ENCODE data around the gene HAPLN2. TPM values are rescaled to one million over a fixed set of nuclear protein-coding genes. Genes with fewer than 3 reads are reported as not detected.

HAPLN2 gene
- total RNA-seq, 1 experiment from 2014 or later = 0.20 TPM

GRCh38 chr1:156654700-156655099 is 35.5 kb downstream of the HAPLN2 start:
- no peak for DNase-seq
- Histone ChIP-seq H3K4me1 (no peaks in the 10 kb centered on the region), H3K36me3 (no peaks in the 10 kb centered on the region), H3K27ac (no peak overlapping the region), H3K9me3 (replicated peaks) (no peaks in the 10 kb centered on the region), H3K27me3 (no peaks in the 10 kb centered on the region), H3K4me3 (no peak overlapping the region)

- Histone ChIP-seq H3K27ac (no peak overlapping the region), H3K4me3 (no peak overlapping the region), H3K36me3 (no peaks in the 10 kb centered on the region), H3K27me3 (no peaks in the 10 kb centered on the region), H3K4me1 (peaks cover 2% of the 10 kb centered on the region; the same call in 1 of the 2 replicates), H3K9me3 (replicated peaks) (no peaks in the 10 kb centered on the region)
- DNase-seq = no peak
Measured at GRCh38 chr1:156655151-156655903, 36.1 kb downstream of the HAPLN2 start.

- no peak overlapping the region for H3K27ac ChIP-seq
- H3K4me1 ChIP-seq = peaks cover 8% of the 10 kb centered on the region; the same call in 1 of the 2 replicates
- no peak for DNase-seq
- no peaks in the 10 kb centered on the region for H3K9me3 ChIP-seq (replicated peaks)
- no peak overlapping the region for H3K4me3 ChIP-seq
- H3K27me3 ChIP-seq = no peaks in the 10 kb centered on the region
- H3K36me3 ChIP-seq = no peaks in the 10 kb centered on the region
Measured at GRCh38 chr1:156655904-156656516, 36.8 kb downstream of the HAPLN2 start.

- H3K4me1 ChIP-seq = peaks cover 15% of the 10 kb centered on the region; the same call in 1 of the 2 replicates
- H3K27me3 ChIP-seq = no peaks in the 10 kb centered on the region
- no peak overlapping the region for H3K4me3 ChIP-seq
- H3K9me3 ChIP-seq (replicated peaks) = no peaks in the 10 kb centered on the region
- DNase-seq = peak in 1 of 2 experiments; percentile 63
- no peaks in the 10 kb centered on the region for H3K36me3 ChIP-seq
- no peak overlapping the region for H3K27ac ChIP-seq
Measured at GRCh38 chr1:156656806-156657740, 37.9 kb downstream of the HAPLN2 start.

GRCh38 chr1:156657741-156658319 is 38.6 kb downstream of the HAPLN2 start:
- Histone ChIP-seq H3K27ac (no peak overlapping the region), H3K27me3 (no peaks in the 10 kb centered on the region), H3K4me1 (peaks cover 23% of the 10 kb centered on the region), H3K36me3 (no peaks in the 10 kb centered on the region), H3K9me3 (replicated peaks) (no peaks in the 10 kb centered on the region), H3K4me3 (no peak overlapping the region)
- no peak for DNase-seq

- no peak for DNase-seq
- Histone ChIP-seq H3K27me3 (no peaks in the 10 kb centered on the region), H3K9me3 (replicated peaks) (no peaks in the 10 kb centered on the region), H3K4me1 (peaks cover 28% of the 10 kb centered on the region), H3K4me3 (no peak overlapping the region), H3K27ac (no peak overlapping the region), H3K36me3 (no peaks in the 10 kb centered on the region)
Measured at GRCh38 chr1:156658496-156658895, 39.3 kb downstream of the HAPLN2 start.

GRCh38 chr1:156658945-156659574 is 39.8 kb downstream of the HAPLN2 start:
- no peaks in the 10 kb centered on the region for H3K9me3 ChIP-seq (replicated peaks)
- H3K27me3 ChIP-seq = no peaks in the 10 kb centered on the region
- peaks cover 33% of the 10 kb centered on the region for H3K4me1 ChIP-seq

GRCh38 chr1:156659661-156659987 is 40.4 kb downstream of the HAPLN2 start:
- no peak for DNase-seq
- H3K4me3 ChIP-seq = peak overlapping the region; percentile 59

More at GRCh38 chr1:156658945-156659574, 39.8 kb downstream of the HAPLN2 start:
- H3K36me3 ChIP-seq = no peaks in the 10 kb centered on the region
- no peak overlapping the region for H3K4me3 ChIP-seq
- DNase-seq = no peak
- H3K27ac ChIP-seq = no peak overlapping the region

GRCh38 chr1:156659988-156660751 is 41.0 kb downstream of the HAPLN2 start:
- peak; percentile 97 to 98 for DNase-seq
- no peaks in the 10 kb centered on the region for H3K36me3 ChIP-seq
- H3K27me3 ChIP-seq = no peaks in the 10 kb centered on the region
- H3K27ac ChIP-seq = peak overlapping the region; percentile 99
- peak overlapping the region; percentile 59 for H3K4me3 ChIP-seq
- no peaks in the 10 kb centered on the region for H3K9me3 ChIP-seq (replicated peaks)
- H3K4me1 ChIP-seq = peaks cover 41% of the 10 kb centered on the region

More at GRCh38 chr1:156659661-156659987, 40.4 kb downstream of the HAPLN2 start:
- peaks cover 38% of the 10 kb centered on the region for H3K4me1 ChIP-seq
- no peaks in the 10 kb centered on the region for H3K27me3 ChIP-seq
- H3K36me3 ChIP-seq = no peaks in the 10 kb centered on the region
- no peaks in the 10 kb centered on the region for H3K9me3 ChIP-seq (replicated peaks)
- no peak overlapping the region for H3K27ac ChIP-seq

- Histone ChIP-seq H3K27ac (peak overlapping the region; percentile 99), H3K4me1 (peaks cover 47% of the 10 kb centered on the region), H3K9me3 (replicated peaks) (no peaks in the 10 kb centered on the region), H3K36me3 (no peaks in the 10 kb centered on the region), H3K4me3 (peak overlapping the region; percentile 59), H3K27me3 (no peaks in the 10 kb centered on the region)
- DNase-seq = no peak
Measured at GRCh38 chr1:156660752-156661112, 41.5 kb downstream of the HAPLN2 start.

- Histone ChIP-seq H3K36me3 (no peaks in the 10 kb centered on the region), H3K4me1 (peaks cover 55% of the 10 kb centered on the region), H3K27ac (peak overlapping the region; percentile 99), H3K9me3 (replicated peaks) (no peaks in the 10 kb centered on the region), H3K4me3 (peak overlapping the region; percentile 59), H3K27me3 (no peaks in the 10 kb centered on the region)
- DNase-seq = peak; percentile 78 to 85
Measured at GRCh38 chr1:156662005-156662799, 43.0 kb downstream of the HAPLN2 start.

GRCh38 chr1:156662800-156663055 is 43.5 kb downstream of the HAPLN2 start:
- Histone ChIP-seq H3K36me3 (no peaks in the 10 kb centered on the region), H3K4me1 (peaks cover 60% of the 10 kb centered on the region), H3K4me3 (peak overlapping the region; percentile 59), H3K27ac (peak overlapping the region; percentile 99), H3K27me3 (no peaks in the 10 kb centered on the region), H3K9me3 (replicated peaks) (no peaks in the 10 kb centered on the region)
- no peak for DNase-seq

- H3K9me3 ChIP-seq (replicated peaks) = no peaks in the 10 kb centered on the region
- H3K27ac ChIP-seq = peak overlapping the region; percentile 99
- peak overlapping the region; percentile 59 for H3K4me3 ChIP-seq
- DNase-seq = peak; percentile 97 to 98
- no peaks in the 10 kb centered on the region for H3K36me3 ChIP-seq
- no peaks in the 10 kb centered on the region for H3K27me3 ChIP-seq
- H3K4me1 ChIP-seq = peaks cover 64% of the 10 kb centered on the region
Measured at GRCh38 chr1:156663178-156663577, 44.0 kb downstream of the HAPLN2 start.

All from SJCRH30 (cell line).